Subcutaneous adipose tissue (tissue), 4 donors: ENCODE data around the gene PPIF. TPM values are rescaled to one million over a fixed set of nuclear protein-coding genes. Genes with fewer than 3 reads are reported as not detected.

Experiments
- CTCF ChIP-seq: fragments of 450-650 bp; IDR thresholded peaks from one replicate; pipeline ENCODE4 v1.5.1; 2016; ENCODE audit warnings: low read depth, mild to moderate bottlenecking, control low read depth, antibody characterized with exemption, moderate library complexity
- total RNA-seq, 4 donors: library from RNA; depleted of rRNA; stranded (reverse); fragments of >200 nt; gene quantifications; one replicate each; pipeline ENCODE4 v1.1.0, GENCODE V29; 2016

Gene PPIF
- total RNA-seq, 4 donors from 2014 or later, result 13.0 to 55.2 (median 29.8) TPM

- TF ChIP-seq CTCF, result no peak
Observed at GRCh38 chr10:79321951-79322350, 25.3 kb upstream of the PPIF start.

GRCh38 chr10:79322616-79323543, 24.4 kb upstream of the PPIF start:
- no peak for TF ChIP-seq CTCF

- TF ChIP-seq CTCF, result no peak
Observed at GRCh38 chr10:79323602-79324001, 23.7 kb upstream of the PPIF start.

GRCh38 chr10:79324032-79324695, 23.1 kb upstream of the PPIF start:
- no peak for TF ChIP-seq CTCF

DNA sequence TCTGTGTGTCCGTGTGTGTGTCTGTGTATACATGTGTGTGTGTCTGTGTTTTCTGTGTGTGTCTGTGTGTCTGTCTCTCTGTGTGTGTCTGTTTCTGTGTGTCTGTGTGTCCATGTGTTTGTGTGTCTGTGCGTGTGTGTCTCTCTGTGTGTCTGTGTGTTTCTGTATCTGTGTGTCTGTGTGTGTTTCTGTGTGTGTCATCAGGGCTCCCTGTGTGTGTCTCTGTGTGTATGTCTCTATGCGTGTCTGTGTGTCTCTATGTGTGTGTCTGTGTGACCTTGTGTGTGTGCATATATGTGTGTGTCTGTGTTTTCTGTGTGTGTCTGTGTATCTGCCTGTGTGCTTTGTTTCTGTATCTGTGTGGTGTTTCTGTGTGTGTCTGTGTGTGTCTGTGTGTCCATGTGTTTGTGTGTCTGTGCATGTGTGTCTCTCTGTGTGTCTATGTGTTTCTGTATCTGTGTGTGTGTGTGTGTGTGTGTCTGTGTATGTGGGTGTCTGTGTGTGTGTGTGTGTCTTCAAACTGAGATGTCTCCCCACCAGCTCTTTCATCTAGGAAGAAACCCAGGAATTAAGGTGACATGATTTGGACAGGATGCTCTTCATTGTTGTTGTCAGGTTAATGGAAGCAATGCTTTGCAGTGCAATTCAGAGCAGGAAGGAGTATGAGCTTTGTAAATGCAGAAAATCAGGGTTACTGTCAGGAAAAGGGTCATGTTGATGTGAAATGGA, 20.7 kb upstream of the PPIF start:
- no peak for TF ChIP-seq CTCF

GRCh38 chr10:79327090-79327457, 20.2 kb upstream of the PPIF start:
- no peak for TF ChIP-seq CTCF

- no peak for TF ChIP-seq CTCF
Observed at GRCh38 chr10:79328147-79328701, 19.0 kb upstream of the PPIF start.
